Activated CD8-positive, alpha-beta memory T cell treated with anti-CD3 and anti-CD28 coated beads, Interleukin-2, amount 50 U/mL, for 4 hours (primary cell): ENCODE data around the gene AKAP1.

Experiments used
- DNase-seq: peaks from one replicate; pipeline ENCODE4 v3.0.0-alpha.2; 2020

Gene AKAP1

GRCh38 chr17:57168695-57169094 is 83.6 kb downstream of the AKAP1 start:
- no peak for DNase-seq

- DNase-seq = no peak
These were observed 85.8 kb downstream of the AKAP1 start for GRCh38 chr17:57170866-57171265.
